H54 (cell line): ENCODE data around the gene MTOR.
"Not testable (repeated sequence)": the region's sequence is repeated elsewhere in the genome, so short reads cannot be mapped to it uniquely, and the experiment has no call there.

Source experiments
- DNase-seq: peaks from one replicate; pipeline ENCODE4 v3.0.0; 2011; ENCODE audit warnings: low spot score, mixed read lengths; ENCODE audit not compliant: insufficient read length
- FAIRE-seq: peaks from 3 replicates; lab custom pipeline; 2011; peaks lifted over from hg19 to GRCh38; lab: Jason Lieb, UNC
- POLR2A ChIP-seq: IDR thresholded peaks from 2 replicates; pipeline ENCODE4 v1.6.1; 2011; ENCODE audit warnings: low read depth, mild to moderate bottlenecking, low read length

Gene MTOR

DNA sequence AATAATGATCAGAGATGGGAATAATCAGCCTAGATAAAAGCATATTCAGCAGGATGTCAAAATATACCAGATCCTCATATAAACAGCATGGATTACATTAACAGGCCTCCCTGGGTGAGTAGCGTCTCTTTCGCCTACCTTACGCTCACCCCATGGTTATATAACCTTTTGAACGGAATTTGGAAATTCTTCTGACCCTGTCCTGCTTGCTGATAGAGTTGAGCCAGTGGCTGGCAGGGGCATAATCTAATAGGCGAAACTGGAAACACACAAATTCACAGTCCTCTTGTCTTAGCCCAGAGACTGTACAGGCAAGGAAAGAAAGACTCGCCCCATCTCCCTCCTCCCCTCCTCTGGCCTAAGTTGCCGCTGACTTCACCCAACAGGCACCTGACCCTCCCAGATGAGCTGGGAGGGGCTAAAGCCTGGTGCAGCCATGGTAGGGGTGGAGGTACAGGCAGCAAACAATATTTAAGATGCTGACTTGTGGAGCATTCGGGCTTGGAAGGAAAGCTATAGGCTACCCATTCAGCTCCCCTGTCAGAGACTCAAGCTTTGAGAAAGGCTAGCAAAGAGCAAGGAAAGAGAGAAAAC is 73.4 kb downstream of the MTOR start, which contains the start of gene ANGPTL7:
TSS of gene ANGPTL7 (plus strand) at position 498 of the 594 bp plus-strand sequence. CDS start 225 bp downstream, outside the sequence.
- no peak for TF ChIP-seq POLR2A
- FAIRE-seq (no peak), DNase-seq (no peak)

- no peak for DNase-seq
- TF ChIP-seq POLR2A = no peak
- FAIRE-seq = no peak
Measured at GRCh38 chr1:11188381-11188780, 74.0 kb downstream of the MTOR start.

DNA sequence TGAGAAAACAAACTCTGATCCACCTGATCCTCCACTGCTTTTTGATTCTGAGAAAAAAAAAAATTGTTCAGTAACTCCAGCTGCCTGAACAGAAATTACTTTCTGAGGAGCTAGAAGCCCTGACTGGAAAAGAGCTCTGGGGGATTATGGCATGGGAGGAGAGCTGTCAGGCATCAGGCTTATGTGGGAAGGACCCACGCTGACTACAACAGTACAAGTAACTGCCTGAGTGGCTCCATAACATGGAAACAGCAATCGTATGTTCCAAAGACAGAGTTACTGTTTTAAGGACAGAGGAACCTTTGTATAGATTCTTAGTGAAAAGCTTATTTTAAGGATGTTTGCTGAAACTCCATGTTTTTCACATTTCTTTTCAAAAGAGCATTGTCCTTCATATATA is 74.4 kb downstream of the MTOR start:
- FAIRE-seq (no peak), DNase-seq (no peak)

DNA sequence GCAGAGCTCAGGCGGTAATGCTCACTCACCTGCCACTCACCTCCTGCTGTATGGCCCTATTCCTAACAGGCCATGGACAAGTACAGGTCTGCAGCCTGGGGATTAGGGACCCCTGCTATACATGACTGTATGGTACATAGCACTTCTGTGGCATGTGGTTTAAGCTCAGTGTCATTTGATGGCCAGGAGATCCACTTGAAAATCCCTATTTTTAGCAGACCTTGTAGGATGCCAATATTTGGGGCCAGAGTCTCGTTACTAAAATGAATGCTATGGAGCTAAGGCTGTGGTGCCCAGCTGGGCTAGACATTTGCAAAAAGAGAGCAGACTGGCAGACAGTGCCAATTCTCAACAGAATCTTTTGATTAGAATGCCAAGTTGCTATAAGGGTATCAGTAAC is 74.9 kb downstream of the MTOR start:
- no peak for TF ChIP-seq POLR2A
- FAIRE-seq = no peak
- DNase-seq = no peak

More for the DNA sequence above, 74.4 kb downstream of the MTOR start:
- no peak for TF ChIP-seq POLR2A

DNA sequence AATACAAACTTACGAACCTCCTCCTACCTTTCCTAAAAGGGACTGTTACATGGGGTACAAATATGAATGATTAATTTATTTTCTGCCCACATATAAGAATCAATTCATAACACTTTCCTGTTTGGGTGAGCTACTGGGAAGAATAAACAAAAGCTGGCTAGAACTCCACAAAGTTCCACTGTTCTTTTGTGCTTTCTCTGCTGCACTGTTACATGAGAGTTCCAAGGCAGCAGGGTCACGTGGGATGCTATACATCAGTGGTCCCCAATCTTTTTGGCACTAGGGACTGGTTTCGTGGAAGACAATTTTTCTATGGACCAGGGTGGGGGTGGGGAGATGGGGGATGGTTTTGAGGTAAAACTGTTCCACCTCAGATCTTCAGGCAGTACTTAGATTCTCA is 75.4 kb downstream of the MTOR start:
- DNase-seq (no peak), FAIRE-seq (no peak)
- TF ChIP-seq POLR2A = no peak

- DNase-seq = no peak
- FAIRE-seq = no peak
- no peak for TF ChIP-seq POLR2A
Measured at GRCh38 chr1:11184973-11185372, 77.4 kb downstream of the MTOR start.

DNA sequence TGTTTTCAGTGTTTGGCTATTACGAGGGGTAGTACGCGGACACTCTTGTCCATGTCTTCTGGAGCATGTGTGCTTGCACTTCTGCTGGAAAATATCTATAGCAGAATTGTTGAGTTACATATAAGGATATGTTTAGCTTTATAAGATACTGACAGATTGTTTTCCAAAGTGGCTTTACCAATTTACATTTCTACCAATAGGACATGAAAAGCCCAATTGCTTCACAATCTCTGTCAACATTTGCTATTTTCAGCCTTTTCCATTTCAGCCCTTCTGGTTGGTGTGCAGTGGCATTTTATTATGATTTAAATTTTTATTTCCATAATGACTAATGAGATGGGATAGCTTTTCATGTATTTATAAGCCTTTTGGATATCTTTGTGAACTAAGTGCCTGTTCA is 79.5 kb downstream of the MTOR start:
- DNase-seq = no peak
- FAIRE-seq = no peak
- TF ChIP-seq POLR2A = no peak

DNA sequence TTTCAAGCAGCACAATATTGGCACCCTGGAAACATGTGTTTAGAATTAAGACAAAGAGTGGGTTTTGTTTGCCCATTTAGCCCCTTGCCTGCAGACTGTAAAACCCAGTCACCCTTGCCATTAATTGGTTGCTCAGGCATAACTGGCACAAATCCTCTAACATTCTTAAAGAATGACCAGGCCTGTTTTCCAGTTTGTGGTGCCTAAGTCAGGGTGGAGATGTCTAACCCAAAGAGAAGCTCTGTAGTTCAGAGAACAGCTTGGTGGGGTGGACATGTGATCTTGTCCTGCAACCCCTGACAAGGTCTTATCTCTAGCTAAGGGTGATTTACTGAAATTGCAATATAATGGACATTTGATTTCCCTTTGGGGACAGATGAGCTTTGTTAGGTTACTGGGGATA is 82.0 kb downstream of the MTOR start:
- peak; percentile 80 for FAIRE-seq
- peak; percentile 39 for DNase-seq
- TF ChIP-seq POLR2A = no peak

DNA sequence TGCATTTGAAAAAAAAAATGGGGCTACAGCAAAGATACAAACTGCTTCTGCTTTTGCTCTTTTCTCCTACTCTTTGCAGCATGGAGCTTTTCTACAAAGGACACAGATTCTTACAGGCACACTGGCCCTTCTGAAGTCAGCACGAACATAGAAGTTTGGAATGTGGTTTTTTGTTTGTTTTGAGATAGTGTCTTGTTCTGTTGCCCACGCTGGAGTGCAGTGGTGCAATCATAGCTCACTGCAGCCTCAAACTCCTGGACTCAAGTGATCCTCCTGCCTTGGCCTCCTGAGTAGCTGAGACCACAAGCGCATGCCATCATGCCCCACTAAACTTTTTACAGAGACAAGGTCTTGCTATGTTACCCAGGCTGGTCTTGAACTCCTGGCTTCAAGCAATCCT is 82.6 kb downstream of the MTOR start:
- not testable (repeated sequence) for DNase-seq, FAIRE-seq

- no peak for FAIRE-seq
- no peak for DNase-seq
- TF ChIP-seq POLR2A = no peak
Measured at GRCh38 chr1:11179125-11179524, 83.2 kb downstream of the MTOR start.

GRCh38 chr1:11178021-11179015 is 84.0 kb downstream of the MTOR start:
- no peak for TF ChIP-seq POLR2A
- DNase-seq (no peak), FAIRE-seq (no peak)

GRCh38 chr1:11176081-11176706 is 86.2 kb downstream of the MTOR start:
- FAIRE-seq = no peak
- DNase-seq = no peak
- TF ChIP-seq POLR2A = no peak

- DNase-seq (no peak), FAIRE-seq (no peak)
- no peak for TF ChIP-seq POLR2A
Measured at GRCh38 chr1:11175461-11175860, 86.9 kb downstream of the MTOR start.
